Measurements from ENCODE around the gene EDA.

GRCh38 chrX:69616457-69617203 lies 717 bp downstream of the EDA start:
- TF ChIP-seq FOXM1 (IDR thresholded peaks at IDR 0.05; ENCODE audit: borderline replicate concordance, low read depth) (no peak), TAF1 (IDR thresholded peaks at IDR 0.05; ENCODE audit: low read depth) (no peak), EP300 (IDR thresholded peaks at IDR 0.05; ENCODE audit: borderline replicate concordance) (no peak), REST (IDR thresholded peaks at IDR 0.05; ENCODE audit: low read depth) (no peak), MAX (IDR thresholded peaks at IDR 0.05) (peak; percentile 1; the same call in 1 of the 2 replicates), YY1 (IDR thresholded peaks at IDR 0.05; ENCODE audit: low read depth) (no peak), TEAD4 (IDR thresholded peaks at IDR 0.05) (no peak)
